Osteocyte (in vitro differentiated cells): Measurements from ENCODE around the gene PSMG4. TPM values are rescaled to one million over a fixed set of nuclear protein-coding genes. Genes with fewer than 3 reads are reported as not detected.

Source experiments
- DNase-seq: peaks from one replicate; pipeline ENCODE4 v3.0.0; 2021; ENCODE audit warnings: mixed read lengths; ENCODE audit not compliant: unreplicated experiment; ENCODE audit errors: extremely low spot score
- H3K27ac Mint-ChIP-seq: one replicate; pipeline ENCODE4 v1.8.0; 2021; ENCODE audit warnings: mild to moderate bottlenecking, mixed read lengths; ENCODE audit not compliant: unreplicated experiment
- H3K27me3 Mint-ChIP-seq: one replicate; pipeline ENCODE4 v1.8.0; 2021; ENCODE audit warnings: mixed read lengths; ENCODE audit not compliant: unreplicated experiment
- H3K36me3 Mint-ChIP-seq: one replicate; pipeline ENCODE4 v1.8.0; 2021; ENCODE audit warnings: mixed read lengths; ENCODE audit not compliant: unreplicated experiment
- H3K4me1 Mint-ChIP-seq: one replicate; pipeline ENCODE4 v1.8.0; 2021; ENCODE audit warnings: mixed read lengths; ENCODE audit not compliant: unreplicated experiment
- H3K4me3 Mint-ChIP-seq: one replicate; pipeline ENCODE4 v1.8.0; 2021; ENCODE audit warnings: mild to moderate bottlenecking, moderate library complexity, mixed read lengths; ENCODE audit not compliant: unreplicated experiment
- H3K9me3 Mint-ChIP-seq: one replicate; pipeline ENCODE4 v1.8.0; 2021; ENCODE audit warnings: mixed read lengths; ENCODE audit not compliant: unreplicated experiment
- total RNA-seq: library from RNA; stranded (reverse); gene quantifications from 2 replicates; pipeline ENCODE4 v1.2.1, GENCODE V29; 2021
- TF ChIP-seq, protein P1 (sequence below): fragments of 200-600 bp; sonication (generic); IDR thresholded peaks from 2 replicates; pipeline ENCODE4 v1.5.0; 2021; ENCODE audit warnings: antibody characterized with exemption, mild to moderate bottlenecking, moderate library complexity

The PSMG4 gene
- total RNA-seq, 1 donor from 2014 or later = 22.0 TPM

DNA sequence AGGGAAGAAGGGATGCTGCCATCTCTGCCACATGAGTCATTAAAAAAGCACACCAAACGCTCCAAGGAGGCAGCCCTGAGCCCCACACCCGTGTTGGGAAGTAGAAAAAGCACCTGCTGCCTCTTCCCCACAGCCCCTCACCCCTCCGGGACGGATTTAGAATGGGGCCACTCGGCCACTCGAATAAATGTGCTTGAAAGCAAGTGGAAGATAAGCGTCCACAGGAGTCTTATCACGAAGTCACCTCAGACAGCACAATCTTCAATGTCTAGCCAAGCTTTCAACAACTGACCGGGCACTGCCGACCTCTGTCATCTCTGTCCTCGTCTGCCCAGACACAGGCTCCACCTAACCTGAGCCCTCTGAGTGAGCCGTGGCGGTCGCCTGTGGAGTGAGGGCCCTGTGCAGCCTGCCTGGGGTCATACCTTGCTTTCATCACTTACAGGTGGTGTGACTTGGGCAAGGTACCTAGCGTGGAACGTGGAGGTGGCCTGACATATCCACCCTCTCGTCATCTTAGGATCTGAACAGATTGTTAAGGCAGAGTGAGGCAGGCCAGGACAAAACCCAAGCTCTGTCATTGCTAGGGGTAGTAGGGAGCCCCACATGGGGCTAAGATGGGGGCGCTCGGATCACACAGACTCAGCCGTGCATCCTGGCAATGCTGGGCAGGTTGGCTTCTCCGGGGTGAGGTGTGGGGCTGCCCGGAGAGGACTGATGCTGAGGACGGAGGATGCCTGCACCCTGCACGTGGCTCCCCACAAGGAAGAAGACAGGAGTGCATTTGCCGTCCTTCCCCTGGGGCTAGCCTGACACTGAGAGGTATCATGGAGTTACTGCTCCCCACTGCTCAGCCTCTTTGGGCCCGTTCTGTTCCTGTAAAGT, 34.8 kb downstream of the PSMG4 start:
- no peaks in the 10 kb centered on the region for H3K27me3 Mint-ChIP-seq
- H3K9me3 Mint-ChIP-seq = no peaks in the 10 kb centered on the region
- H3K4me1 Mint-ChIP-seq = peaks cover 9% of the 10 kb centered on the region
- H3K4me3 Mint-ChIP-seq = no peak overlapping the region
- TF ChIP-seq, protein P1, sequence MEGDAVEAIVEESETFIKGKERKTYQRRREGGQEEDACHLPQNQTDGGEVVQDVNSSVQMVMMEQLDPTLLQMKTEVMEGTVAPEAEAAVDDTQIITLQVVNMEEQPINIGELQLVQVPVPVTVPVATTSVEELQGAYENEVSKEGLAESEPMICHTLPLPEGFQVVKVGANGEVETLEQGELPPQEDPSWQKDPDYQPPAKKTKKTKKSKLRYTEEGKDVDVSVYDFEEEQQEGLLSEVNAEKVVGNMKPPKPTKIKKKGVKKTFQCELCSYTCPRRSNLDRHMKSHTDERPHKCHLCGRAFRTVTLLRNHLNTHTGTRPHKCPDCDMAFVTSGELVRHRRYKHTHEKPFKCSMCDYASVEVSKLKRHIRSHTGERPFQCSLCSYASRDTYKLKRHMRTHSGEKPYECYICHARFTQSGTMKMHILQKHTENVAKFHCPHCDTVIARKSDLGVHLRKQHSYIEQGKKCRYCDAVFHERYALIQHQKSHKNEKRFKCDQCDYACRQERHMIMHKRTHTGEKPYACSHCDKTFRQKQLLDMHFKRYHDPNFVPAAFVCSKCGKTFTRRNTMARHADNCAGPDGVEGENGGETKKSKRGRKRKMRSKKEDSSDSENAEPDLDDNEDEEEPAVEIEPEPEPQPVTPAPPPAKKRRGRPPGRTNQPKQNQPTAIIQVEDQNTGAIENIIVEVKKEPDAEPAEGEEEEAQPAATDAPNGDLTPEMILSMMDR = no peak
- DNase-seq = no peak
- no peak overlapping the region for H3K27ac Mint-ChIP-seq
- peaks cover 8% of the 10 kb centered on the region for H3K36me3 Mint-ChIP-seq

DNA sequence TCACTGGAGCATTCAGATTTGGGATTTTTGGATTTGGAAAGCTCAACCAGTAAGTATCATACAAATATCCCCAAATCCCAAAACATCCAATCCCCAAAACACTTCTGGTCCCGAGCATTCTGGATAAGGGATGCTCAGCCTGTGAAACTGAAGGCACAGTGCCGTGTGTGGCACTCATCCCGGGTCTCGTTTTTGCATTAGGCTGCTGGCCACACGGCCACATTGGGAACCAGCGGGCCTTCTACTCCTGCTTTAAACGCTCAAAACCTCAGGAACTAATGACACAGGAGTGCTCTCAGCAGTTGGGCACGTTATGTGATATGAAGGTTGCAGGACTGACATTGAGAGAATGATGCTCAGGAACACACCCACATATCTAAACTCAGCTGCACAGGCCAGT, 35.6 kb downstream of the PSMG4 start:
- TF ChIP-seq, protein P1 = no peak
- peaks cover 8% of the 10 kb centered on the region for H3K36me3 Mint-ChIP-seq
- no peaks in the 10 kb centered on the region for H3K27me3 Mint-ChIP-seq
- no peak overlapping the region for H3K27ac Mint-ChIP-seq
- no peaks in the 10 kb centered on the region for H3K9me3 Mint-ChIP-seq
- no peak for DNase-seq
- peaks cover 9% of the 10 kb centered on the region for H3K4me1 Mint-ChIP-seq
- H3K4me3 Mint-ChIP-seq = no peak overlapping the region

DNA sequence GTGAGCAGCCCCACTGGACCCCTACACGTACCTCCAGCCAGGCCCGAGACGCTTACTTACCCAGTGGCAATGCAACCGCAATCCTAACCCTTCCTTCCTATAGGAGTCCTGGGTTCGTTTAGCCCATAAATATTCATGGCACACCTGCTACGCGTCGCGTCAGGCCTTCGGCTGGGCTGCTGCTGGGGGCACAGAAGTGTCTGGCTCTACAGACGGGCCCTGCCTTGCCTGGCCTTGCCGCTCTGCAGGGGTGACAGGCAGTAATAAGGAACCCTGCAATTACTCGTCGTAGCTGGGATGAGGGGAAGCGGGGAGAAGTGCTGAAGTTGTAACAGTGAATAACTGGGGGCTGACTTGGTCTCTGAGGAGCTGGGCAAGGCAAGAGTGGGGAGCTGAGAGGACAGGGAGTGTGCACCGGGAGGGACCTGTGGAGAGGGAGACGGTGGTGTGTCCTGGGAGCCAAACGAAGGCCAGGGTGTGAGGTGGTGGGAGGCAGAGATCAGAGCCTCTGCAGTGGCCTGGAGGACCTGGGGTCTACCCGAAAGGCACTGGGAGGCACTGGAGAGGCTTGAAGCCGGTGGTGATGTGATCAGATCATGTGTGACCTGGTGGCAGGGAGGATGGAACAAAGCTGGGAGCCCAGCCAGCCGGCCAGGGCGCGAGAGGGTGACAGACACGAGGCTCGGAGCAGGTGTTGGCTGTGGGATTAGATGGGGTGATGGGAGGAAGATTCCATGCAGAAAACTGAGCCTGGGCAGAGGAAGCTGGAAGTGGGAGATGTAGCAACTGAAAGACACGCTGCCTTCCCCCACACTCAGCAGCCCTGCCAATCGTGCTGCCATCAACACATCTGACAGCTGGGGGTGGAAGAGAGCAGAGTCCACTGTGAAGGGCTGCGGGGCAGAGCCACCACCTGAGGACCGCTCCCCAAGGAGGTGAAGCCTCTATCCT, 36.4 kb downstream of the PSMG4 start:
- Mint-ChIP-seq H3K36me3 (peaks cover 8% of the 10 kb centered on the region), H3K27ac (no peak overlapping the region), H3K27me3 (no peaks in the 10 kb centered on the region), H3K9me3 (no peaks in the 10 kb centered on the region), H3K4me3 (no peak overlapping the region), H3K4me1 (peaks cover 9% of the 10 kb centered on the region)
- DNase-seq = no peak
- TF ChIP-seq, protein P1 = peak; percentile 33

GRCh38 chr6:3296078-3296477, 37.3 kb downstream of the PSMG4 start:
- Mint-ChIP-seq H3K27me3 (no peaks in the 10 kb centered on the region), H3K36me3 (peaks cover 5% of the 10 kb centered on the region), H3K4me1 (peaks cover 9% of the 10 kb centered on the region), H3K9me3 (no peaks in the 10 kb centered on the region), H3K27ac (no peak overlapping the region), H3K4me3 (no peak overlapping the region)
- no peak for DNase-seq
- TF ChIP-seq, protein P1 = no peak

DNA sequence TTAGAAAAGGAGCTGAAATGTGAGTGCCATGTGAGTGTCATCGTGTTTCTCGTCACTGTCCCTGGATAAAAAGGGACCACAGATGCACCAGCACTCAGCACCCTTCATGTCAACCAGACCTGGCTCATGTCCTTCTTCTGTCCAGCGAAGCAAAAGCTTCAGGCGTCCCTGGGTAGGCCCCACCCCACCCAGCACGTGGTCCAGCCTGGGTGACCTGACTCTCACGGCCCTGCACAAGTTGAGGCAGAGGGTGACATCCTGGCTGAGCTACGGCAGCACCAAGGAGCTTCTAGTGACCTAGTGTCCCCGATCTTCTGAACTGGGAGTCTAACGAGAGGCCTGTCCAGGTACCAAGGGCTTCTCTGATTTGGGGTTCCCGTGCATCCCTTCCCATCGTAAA, 37.8 kb downstream of the PSMG4 start:
- TF ChIP-seq, protein P1 = no peak
- Mint-ChIP-seq H3K9me3 (no peaks in the 10 kb centered on the region), H3K27me3 (no peaks in the 10 kb centered on the region), H3K36me3 (peaks cover 6% of the 10 kb centered on the region), H3K4me3 (no peak overlapping the region), H3K4me1 (peaks cover 9% of the 10 kb centered on the region), H3K27ac (no peak overlapping the region)
- no peak for DNase-seq
